ENCODE results near the gene RAP1A. TPM values are rescaled to one million over a fixed set of nuclear protein-coding genes. Genes with fewer than 3 reads are reported as not detected.

Gene RAP1A
- polyA plus RNA-seq, 1 experiment, result 78.1 TPM

DNA sequence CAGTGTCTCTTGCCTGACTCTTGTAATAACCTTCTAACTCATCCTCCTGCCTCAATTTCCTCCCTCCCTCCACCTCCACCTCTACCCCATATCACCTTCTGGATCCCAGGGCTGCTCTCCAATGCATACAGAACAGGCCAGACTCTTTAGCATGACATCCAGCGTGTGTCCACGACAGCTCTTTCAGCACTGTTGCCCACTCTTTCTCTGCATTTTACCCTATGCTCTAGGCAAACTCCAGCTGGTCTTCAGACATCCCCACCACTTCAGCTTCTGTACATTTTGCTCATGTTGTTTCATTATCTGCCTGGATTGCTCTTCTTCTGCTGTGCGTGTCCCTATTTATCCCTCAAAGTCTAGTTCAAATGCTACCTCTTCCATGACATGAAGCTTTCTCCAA lies 114.8 kb downstream of the RAP1A start:
- TF ChIP-seq, protein P1, sequence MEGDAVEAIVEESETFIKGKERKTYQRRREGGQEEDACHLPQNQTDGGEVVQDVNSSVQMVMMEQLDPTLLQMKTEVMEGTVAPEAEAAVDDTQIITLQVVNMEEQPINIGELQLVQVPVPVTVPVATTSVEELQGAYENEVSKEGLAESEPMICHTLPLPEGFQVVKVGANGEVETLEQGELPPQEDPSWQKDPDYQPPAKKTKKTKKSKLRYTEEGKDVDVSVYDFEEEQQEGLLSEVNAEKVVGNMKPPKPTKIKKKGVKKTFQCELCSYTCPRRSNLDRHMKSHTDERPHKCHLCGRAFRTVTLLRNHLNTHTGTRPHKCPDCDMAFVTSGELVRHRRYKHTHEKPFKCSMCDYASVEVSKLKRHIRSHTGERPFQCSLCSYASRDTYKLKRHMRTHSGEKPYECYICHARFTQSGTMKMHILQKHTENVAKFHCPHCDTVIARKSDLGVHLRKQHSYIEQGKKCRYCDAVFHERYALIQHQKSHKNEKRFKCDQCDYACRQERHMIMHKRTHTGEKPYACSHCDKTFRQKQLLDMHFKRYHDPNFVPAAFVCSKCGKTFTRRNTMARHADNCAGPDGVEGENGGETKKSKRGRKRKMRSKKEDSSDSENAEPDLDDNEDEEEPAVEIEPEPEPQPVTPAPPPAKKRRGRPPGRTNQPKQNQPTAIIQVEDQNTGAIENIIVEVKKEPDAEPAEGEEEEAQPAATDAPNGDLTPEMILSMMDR (IDR thresholded peaks at IDR 0.05; ENCODE audit: low read depth, low read length), result no peak
- H3K9me3 ChIP-seq (ENCODE audit: control insufficient read depth, insufficient read depth, low read length), result no peaks in the 10 kb centered on the region
- ChIA-PET CTCF (interaction anchor here (1.0 to 10.1 kb wide), 4 partner anchors 9 to 21 kb away, joined by 3 to 80 read pairs (median 6); no protein-coding TSS in a partner anchor), POLR2A (no interaction called here)
- no peak overlapping the region for H3K27ac ChIP-seq (ENCODE audit: low read depth, low read length)
- no peak for DNase-seq (ENCODE audit: low read depth, low spot score)
- no peaks in the 10 kb centered on the region for H3K27me3 ChIP-seq (ENCODE audit: control insufficient read depth, insufficient read depth, low read length)
- H3K4me3 ChIP-seq (ENCODE audit: low read depth, low read length), result no peak overlapping the region

DNA sequence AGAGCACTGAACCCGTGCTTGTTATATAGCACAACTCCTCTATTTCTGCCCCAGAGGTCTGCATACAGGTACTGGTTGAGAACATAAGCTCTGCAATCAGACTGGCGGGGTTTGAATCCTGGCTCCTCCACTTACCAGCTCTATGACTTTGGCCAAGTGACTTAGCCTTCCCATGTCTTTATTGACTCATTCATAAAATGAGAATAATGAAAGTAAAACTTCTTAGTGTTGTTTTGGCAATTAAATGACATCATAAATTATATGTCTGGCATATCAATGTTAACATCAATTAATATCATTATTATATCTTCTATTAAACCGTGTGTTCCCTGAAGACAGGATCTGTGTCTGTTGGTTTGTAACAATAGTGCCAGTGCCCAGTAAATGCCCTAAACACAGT lies 115.3 kb downstream of the RAP1A start:
- H3K27me3 ChIP-seq (ENCODE audit: control insufficient read depth, insufficient read depth, low read length), result no peaks in the 10 kb centered on the region
- no peak for DNase-seq (ENCODE audit: low read depth, low spot score)
- TF ChIP-seq, protein P1 (IDR thresholded peaks at IDR 0.05; ENCODE audit: low read depth, low read length), result no peak
- H3K4me3 ChIP-seq (ENCODE audit: low read depth, low read length), result no peak overlapping the region
- H3K27ac ChIP-seq (ENCODE audit: low read depth, low read length), result no peak overlapping the region
- ChIA-PET POLR2A (no interaction called here), CTCF (interaction anchor here (1.7 to 10.1 kb wide), 3 partner anchors 8 to 20 kb away, joined by 4 to 80 read pairs (median 9); no protein-coding TSS in a partner anchor)
- H3K9me3 ChIP-seq (ENCODE audit: control insufficient read depth, insufficient read depth, low read length), result no peaks in the 10 kb centered on the region

- H3K27ac ChIP-seq (ENCODE audit: low read depth, low read length), result peak overlapping the region; percentile 57
- no peak overlapping the region for H3K4me3 ChIP-seq (ENCODE audit: low read depth, low read length)
- TF ChIP-seq, protein P1 (IDR thresholded peaks at IDR 0.05; ENCODE audit: low read depth, low read length), result no peak
- CTCF ChIA-PET, result interaction anchor here (2.8 to 10.1 kb wide), 2 partner anchors 12 to 21 kb away, joined by 9 to 80 read pairs; no protein-coding TSS in a partner anchor
- H3K9me3 ChIP-seq (ENCODE audit: control insufficient read depth, insufficient read depth, low read length), result no peaks in the 10 kb centered on the region
- no peaks in the 10 kb centered on the region for H3K27me3 ChIP-seq (ENCODE audit: control insufficient read depth, insufficient read depth, low read length)
- DNase-seq (ENCODE audit: low read depth, low spot score), result no peak
- POLR2A ChIA-PET, result no interaction called here
Observed at GRCh38 chr1:111735321-111735720, 115.7 kb downstream of the RAP1A start.

DNA sequence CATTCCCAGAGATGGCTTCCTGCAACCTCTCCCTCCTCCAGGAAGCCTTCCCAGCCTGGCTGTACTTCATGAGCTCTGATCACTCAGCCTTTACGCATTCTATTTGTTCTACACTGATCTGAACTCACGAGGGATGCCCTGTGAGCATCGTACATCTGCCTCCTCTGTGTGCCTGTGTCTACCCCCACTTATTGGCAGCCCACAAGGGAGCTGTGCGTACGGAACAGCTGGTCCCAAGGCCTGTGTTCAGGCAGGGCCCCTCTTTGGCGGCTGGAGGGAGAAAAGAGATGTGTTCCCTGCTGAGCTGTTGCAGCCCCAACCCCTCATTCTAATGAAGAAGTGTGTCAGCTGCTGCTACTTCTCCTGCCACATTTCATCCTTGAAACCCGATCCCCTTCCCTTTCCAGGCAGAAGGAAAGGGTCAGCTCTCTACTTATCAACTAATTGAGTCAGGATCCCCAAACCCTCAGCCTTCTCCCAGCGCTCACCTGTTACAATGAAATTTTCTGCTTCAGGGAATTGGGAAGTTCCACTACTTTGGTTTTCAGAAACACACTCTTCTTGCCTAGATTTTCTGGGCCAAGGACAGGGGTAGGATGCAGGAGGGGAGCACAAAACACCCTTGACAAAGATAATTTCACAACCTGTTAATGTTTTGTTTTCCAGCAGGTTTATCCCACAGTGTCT lies 116.4 kb downstream of the RAP1A start:
- H3K27ac ChIP-seq (ENCODE audit: low read depth, low read length), result peak overlapping the region; percentile 57
- H3K4me3 ChIP-seq (ENCODE audit: low read depth, low read length), result no peak overlapping the region
- H3K9me3 ChIP-seq (ENCODE audit: control insufficient read depth, insufficient read depth, low read length), result no peaks in the 10 kb centered on the region
- ChIA-PET POLR2A (interaction anchor here (0.7 to 1.2 kb wide), 2 partner anchors 14 to 273 kb away, joined by 3 to 5 read pairs; no protein-coding TSS in a partner anchor), CTCF (interaction anchor here (1.0 to 10.1 kb wide), 6 partner anchors 12 to 513 kb away, joined by 3 to 80 read pairs (median 8); no protein-coding TSS in a partner anchor)
- TF ChIP-seq, protein P1 (IDR thresholded peaks at IDR 0.05; ENCODE audit: low read depth, low read length), result no peak
- no peaks in the 10 kb centered on the region for H3K27me3 ChIP-seq (ENCODE audit: control insufficient read depth, insufficient read depth, low read length)
- no peak for DNase-seq (ENCODE audit: low read depth, low spot score)
